B cell (primary cell): ENCODE measurements around the gene ACACB. TPM values are rescaled to one million over a fixed set of nuclear protein-coding genes. Genes with fewer than 3 reads are reported as not detected.

Experiments
- ATAC-seq: fragments of 200-7000 bp; cut with Tn5 transposase; one replicate; pipeline ENCODE4 v1.10.0; 2021; ENCODE audit warnings: low read depth, mild to moderate bottlenecking, moderate number of reproducible peaks, moderate library complexity
- CTCF ChIA-PET: fragments of 350-600 bp; sonication (Branson Sonifier 250); formaldehyde crosslinking; loops from one replicate; lab custom pipeline; 2021; ENCODE audit warnings: antibody characterized with exemption, inconsistent platforms; lab: Charles Lee
- POLR2A ChIA-PET: fragments of 350-600 bp; sonication (Branson Sonifier 250); formaldehyde crosslinking; loops from one replicate; lab custom pipeline; 2021; ENCODE audit warnings: antibody characterized with exemption; lab: Charles Lee
- DNase-seq: peaks from one replicate; pipeline ENCODE4 v3.0.0; 2013
- H2AFZ ChIP-seq: 2 replicates; pipeline ENCODE4 v1.6.1; 2012; ENCODE audit warnings: mild to moderate bottlenecking, low read depth, low read length; ENCODE audit not compliant: insufficient read depth, poor library complexity, severe bottlenecking
- H3K27ac ChIP-seq, 2 donors: 1 replicate in 1 of 2; 2 replicates in 1 of 2; pipeline ENCODE4 v1.5.1; 2012 to 2013; ENCODE audit warnings: low read length in 2 of 2, mild to moderate bottlenecking in 2 of 2, moderate library complexity in 1 of 2
- H3K27me3 ChIP-seq, 4 experiments: fragments of 200-600 bp in 1 of 4; sonication (generic) in 1 of 4; replicated peaks in 1 of 4; 1 replicate in 2 of 4; 2 replicates in 2 of 4; pipeline versions ENCODE4 v1.6.1 to v1.7.0; 2013 to 2016; ENCODE audit warnings: low read length in 3 of 4, mild to moderate bottlenecking in 2 of 4, mixed read lengths in 1 of 4, moderate library complexity in 1 of 4; ENCODE audit not compliant: insufficient read depth in 4 of 4, control insufficient read depth in 3 of 4; ENCODE audit errors: control extremely low read depth in 1 of 4
- H3K36me3 ChIP-seq, 2 experiments: replicated peaks in 1 of 2; 1 replicate in 1 of 2; 2 replicates in 1 of 2; pipeline versions ENCODE4 v1.6.1 to v1.7.1; 2013; ENCODE audit warnings: low read length in 1 of 2; ENCODE audit not compliant: insufficient read depth in 2 of 2, control insufficient read depth in 1 of 2; ENCODE audit errors: control extremely low read depth in 1 of 2, extremely low read depth in 1 of 2
- H3K4me1 ChIP-seq, 2 donors: fragments of 200-600 bp in 1 of 2; sonication (generic) in 1 of 2; 1 replicate in 1 of 2; 2 replicates in 1 of 2; pipeline versions ENCODE4 v1.5.1 to v1.6.1; 2013 to 2017; ENCODE audit warnings: low read length in 2 of 2; ENCODE audit not compliant: control insufficient read depth in 2 of 2, insufficient read depth in 2 of 2
- H3K4me2 ChIP-seq: replicated peaks from 2 replicates; pipeline ENCODE3; 2012; ENCODE audit warnings: mild to moderate bottlenecking, low read depth, low read length; ENCODE audit not compliant: poor library complexity, severe bottlenecking
- H3K4me3 ChIP-seq, 5 experiments: fragments of 200-600 bp in 1 of 5; sonication (generic) in 1 of 5; 1 replicate in 3 of 5; 2 replicates in 2 of 5; pipeline versions ENCODE4 v1.5.1 to v1.7.0; 2011 to 2016; ENCODE audit warnings: low read length in 4 of 5, mild to moderate bottlenecking in 4 of 5, low read depth in 2 of 5, control low read depth in 1 of 5, moderate library complexity in 1 of 5; ENCODE audit not compliant: insufficient read depth in 1 of 5; ENCODE audit errors: control extremely low read depth in 1 of 5, extremely low read depth in 1 of 5
- H3K79me2 ChIP-seq: fragments of 200-600 bp; sonication (generic); one replicate; pipeline ENCODE4 v1.6.0; 2016; ENCODE audit warnings: low read length; ENCODE audit not compliant: control insufficient read depth, insufficient read depth
- H3K9ac ChIP-seq: fragments of 200-600 bp; sonication (generic); 2 replicates; pipeline ENCODE4 v1.6.1; 2017; ENCODE audit warnings: mild to moderate bottlenecking, low read length, moderate library complexity
- H3K9me3 ChIP-seq, 3 donors: one replicate each; pipeline versions ENCODE4 v1.6.1 to v1.7.1; 2013; ENCODE audit warnings: low read length in 2 of 3; ENCODE audit not compliant: control insufficient read depth in 2 of 3, insufficient read depth in 1 of 3; ENCODE audit errors: control extremely low read depth in 1 of 3
- H4K20me1 ChIP-seq: 2 replicates; pipeline ENCODE4 v1.6.0; 2012; ENCODE audit warnings: mild to moderate bottlenecking, low read length; ENCODE audit not compliant: insufficient read depth, control insufficient read depth, poor library complexity, severe bottlenecking
- H3K27ac Mint-ChIP-seq: one replicate; pipeline ENCODE4 v1.8.0; 2021; ENCODE audit warnings: mixed read lengths
- H3K27me3 Mint-ChIP-seq: one replicate; pipeline ENCODE4 v1.8.0; 2021; ENCODE audit warnings: mixed read lengths
- H3K4me1 Mint-ChIP-seq: one replicate; pipeline ENCODE4 v1.8.0; 2021; ENCODE audit warnings: mixed read lengths
- H3K4me3 Mint-ChIP-seq: one replicate; pipeline ENCODE4 v1.8.0; 2021; ENCODE audit warnings: mixed read lengths
- H3K9me3 Mint-ChIP-seq: one replicate; pipeline ENCODE4 v1.8.0; 2022; ENCODE audit warnings: mixed read lengths; ENCODE audit not compliant: insufficient read depth
- CTCF ChIP-seq: fragments of 200-600 bp; IDR thresholded peaks from one replicate; pipeline ENCODE4 v1.8.0; 2022; ENCODE audit warnings: antibody characterized with exemption, mild to moderate bottlenecking
- EZH2 ChIP-seq: IDR thresholded peaks from 2 replicates; pipeline ENCODE4 v1.6.1; 2012; ENCODE audit warnings: borderline replicate concordance, low read depth, mild to moderate bottlenecking, moderate library complexity, low read length; ENCODE audit not compliant: insufficient read depth, poor library complexity, severe bottlenecking
- WGBS: methylation state at CpG from one replicate; pipeline ENCODE4 v1.1.5; 2013; ENCODE audit warnings: missing lambda C conversion rate; ENCODE audit not compliant: insufficient coverage; 5-methylcytosine and 5-hydroxymethylcytosine counted together
- intact Hi-C: fragments of 100-400 bp; cut with micrococcal nuclease; formaldehyde crosslinking; loops from one replicate; pipeline ENCODE4 v1.10.0; 2022
- polyA plus RNA-seq: library from polyadenylated mRNA; depleted of rRNA; stranded (reverse); fragments of >200 nt; gene quantifications from 2 replicates; pipeline ENCODE4 v1.2.3, GENCODE V29; 2012
- total RNA-seq, 2 donors: library from RNA; stranded (reverse); fragments of 120-200 nt in 1 of 2; gene quantifications; 1 replicate in 1 of 2; 2 replicates in 1 of 2; pipeline versions ENCODE4 v1.2.3 to v1.2.4, GENCODE V29; 2013 to 2022

Gene ACACB
- total and polyA plus RNA-seq, 2 donors (not counting 1 experiment from before 2014, with no cell fraction given): 7.4 to 27.5 TPM

DNA sequence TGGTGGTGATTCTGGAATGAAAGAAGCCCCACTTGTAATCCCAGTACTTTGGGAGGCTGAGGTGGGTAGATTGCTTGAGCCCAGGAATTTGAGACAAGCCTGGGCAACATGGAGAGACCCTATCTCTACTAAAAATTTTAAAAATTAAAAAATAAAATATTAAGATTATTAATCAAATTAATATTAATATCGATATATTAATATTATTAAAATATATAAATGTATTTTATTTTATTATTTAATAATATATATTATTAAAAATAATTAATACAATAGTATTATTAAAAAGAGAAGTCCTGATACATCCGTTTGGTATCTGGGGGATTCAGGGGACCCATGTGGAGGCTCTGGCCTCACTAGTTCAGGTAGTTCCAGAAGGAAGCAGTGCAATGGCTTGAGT lies 124.0 kb downstream of the ACACB start:
- ATAC-seq: no peak
- H3K4me3 ChIP-seq: no peak overlapping the region
- H3K27me3 Mint-ChIP-seq: no peaks in the 10 kb centered on the region
- no peak overlapping the region for H3K4me2 ChIP-seq
- intact Hi-C loops: no loop called here
- H3K4me3 Mint-ChIP-seq: no peak overlapping the region
- no peak for TF ChIP-seq CTCF
- TF ChIP-seq EZH2: no peak
- H3K27ac Mint-ChIP-seq: no peak overlapping the region
- H3K27ac ChIP-seq: no peak overlapping the region
- no peaks in the 10 kb centered on the region for H3K9me3 ChIP-seq
- no peak overlapping the region for H2AFZ ChIP-seq
- ChIA-PET POLR2A (no interaction called here), CTCF (no interaction called here)
- peaks cover 0 to 7% of the 10 kb centered on the region in 2 experiments for H3K36me3 ChIP-seq
- DNase-seq: no peak
- WGBS: no CpG with 5 or more reads among the region's 2 CpGs
- H3K9me3 Mint-ChIP-seq: no peaks in the 10 kb centered on the region
- no peaks in the 10 kb centered on the region for H3K4me1 Mint-ChIP-seq
- H3K27me3 ChIP-seq: no peaks in the 10 kb centered on the region
- H4K20me1 ChIP-seq: no peaks in the 10 kb centered on the region
- H3K4me1 ChIP-seq: no peaks in the 10 kb centered on the region
- no peaks in the 10 kb centered on the region for H3K79me2 ChIP-seq
- no peak overlapping the region for H3K9ac ChIP-seq

- Mint-ChIP-seq H3K9me3 (no peaks in the 10 kb centered on the region), H3K4me3 (no peak overlapping the region), H3K27ac (no peak overlapping the region), H3K27me3 (no peaks in the 10 kb centered on the region), H3K4me1 (no peaks in the 10 kb centered on the region)
- H3K4me3 ChIP-seq: no peak overlapping the region
- ATAC-seq (no peak), DNase-seq (no peak)
- TF ChIP-seq CTCF (no peak), EZH2 (no peak)
- no peaks in the 10 kb centered on the region for H3K79me2 ChIP-seq
- H3K36me3 ChIP-seq: peaks cover 0 to 7% of the 10 kb centered on the region in 2 experiments
- H3K4me1 ChIP-seq: no peaks in the 10 kb centered on the region
- ChIA-PET POLR2A (no interaction called here), CTCF (no interaction called here)
- H4K20me1 ChIP-seq: no peaks in the 10 kb centered on the region
- H3K9ac ChIP-seq: no peak overlapping the region
- no peak overlapping the region for H3K4me2 ChIP-seq
- no peaks in the 10 kb centered on the region for H3K27me3 ChIP-seq
- intact Hi-C loops: no loop called here
- H2AFZ ChIP-seq: no peak overlapping the region
- no peak overlapping the region for H3K27ac ChIP-seq
- 100% methylated on average over 1 of the region's 5 CpGs for WGBS
- H3K9me3 ChIP-seq: no peaks in the 10 kb centered on the region
Measured at GRCh38 chr12:109241936-109242335, 125.5 kb downstream of the ACACB start.
